Ishikawa (cell line): Measurements from ENCODE around the gene VAV3.

Experiments
- CEBPB ChIP-seq: IDR thresholded peaks from 2 replicates; pipeline ENCODE4 v1.6.1; 2012
- EGR1 ChIP-seq: IDR thresholded peaks from 2 replicates; pipeline ENCODE4 v1.6.1; 2012
- EP300 ChIP-seq: IDR thresholded peaks from 2 replicates; pipeline ENCODE4 v1.6.1; 2012; ENCODE audit warnings: borderline replicate concordance
- ZBTB7A ChIP-seq: IDR thresholded peaks from 2 replicates; pipeline ENCODE4 v1.6.1; 2012; ENCODE audit warnings: low read depth
- TF ChIP-seq, protein P1 (sequence below): IDR thresholded peaks from 2 replicates; pipeline ENCODE4 v1.6.1; 2012; ENCODE audit warnings: low read depth, mild to moderate bottlenecking
- TF ChIP-seq, protein P2 (sequence below): IDR thresholded peaks from 2 replicates; pipeline ENCODE4 v1.6.1; 2012

DNA sequence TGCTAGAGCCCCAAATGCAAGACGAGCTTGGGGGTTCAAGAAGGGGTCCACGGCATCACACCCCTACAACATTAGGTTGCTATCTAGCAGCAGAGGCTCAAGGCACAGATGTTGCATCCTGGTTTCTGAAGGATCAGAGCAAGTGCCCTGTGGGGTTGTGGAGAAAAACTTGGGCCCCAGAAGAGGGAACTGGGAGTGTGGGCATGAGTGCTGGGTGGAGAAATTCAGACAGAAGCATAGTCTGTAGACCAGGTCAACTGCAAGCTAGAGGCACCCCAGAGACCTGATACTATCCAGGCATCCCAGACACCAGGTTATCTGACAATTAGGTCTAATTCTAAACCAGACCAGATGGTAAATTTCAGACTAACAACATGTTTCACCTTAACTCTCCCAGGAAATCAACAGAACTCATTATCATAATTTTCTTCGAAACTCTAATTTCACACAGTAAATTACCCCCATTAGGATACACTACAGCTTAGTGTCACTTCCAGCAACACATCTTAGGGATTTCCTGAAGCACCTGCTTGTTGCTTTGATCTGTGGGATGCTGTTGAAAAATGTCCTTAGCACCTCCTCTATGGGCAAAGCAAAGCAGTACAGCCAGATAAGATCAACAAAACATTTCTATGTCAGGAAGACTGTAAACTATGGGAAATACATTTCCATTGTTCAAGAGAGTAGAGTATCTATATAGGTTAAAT, 179.3 kb downstream of the VAV3 start:
- TF ChIP-seq ZBTB7A (no peak), CEBPB (no peak), EP300 (no peak), EGR1 (no peak)
- TF ChIP-seq, protein P1, sequence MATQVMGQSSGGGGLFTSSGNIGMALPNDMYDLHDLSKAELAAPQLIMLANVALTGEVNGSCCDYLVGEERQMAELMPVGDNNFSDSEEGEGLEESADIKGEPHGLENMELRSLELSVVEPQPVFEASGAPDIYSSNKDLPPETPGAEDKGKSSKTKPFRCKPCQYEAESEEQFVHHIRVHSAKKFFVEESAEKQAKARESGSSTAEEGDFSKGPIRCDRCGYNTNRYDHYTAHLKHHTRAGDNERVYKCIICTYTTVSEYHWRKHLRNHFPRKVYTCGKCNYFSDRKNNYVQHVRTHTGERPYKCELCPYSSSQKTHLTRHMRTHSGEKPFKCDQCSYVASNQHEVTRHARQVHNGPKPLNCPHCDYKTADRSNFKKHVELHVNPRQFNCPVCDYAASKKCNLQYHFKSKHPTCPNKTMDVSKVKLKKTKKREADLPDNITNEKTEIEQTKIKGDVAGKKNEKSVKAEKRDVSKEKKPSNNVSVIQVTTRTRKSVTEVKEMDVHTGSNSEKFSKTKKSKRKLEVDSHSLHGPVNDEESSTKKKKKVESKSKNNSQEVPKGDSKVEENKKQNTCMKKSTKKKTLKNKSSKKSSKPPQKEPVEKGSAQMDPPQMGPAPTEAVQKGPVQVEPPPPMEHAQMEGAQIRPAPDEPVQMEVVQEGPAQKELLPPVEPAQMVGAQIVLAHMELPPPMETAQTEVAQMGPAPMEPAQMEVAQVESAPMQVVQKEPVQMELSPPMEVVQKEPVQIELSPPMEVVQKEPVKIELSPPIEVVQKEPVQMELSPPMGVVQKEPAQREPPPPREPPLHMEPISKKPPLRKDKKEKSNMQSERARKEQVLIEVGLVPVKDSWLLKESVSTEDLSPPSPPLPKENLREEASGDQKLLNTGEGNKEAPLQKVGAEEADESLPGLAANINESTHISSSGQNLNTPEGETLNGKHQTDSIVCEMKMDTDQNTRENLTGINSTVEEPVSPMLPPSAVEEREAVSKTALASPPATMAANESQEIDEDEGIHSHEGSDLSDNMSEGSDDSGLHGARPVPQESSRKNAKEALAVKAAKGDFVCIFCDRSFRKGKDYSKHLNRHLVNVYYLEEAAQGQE: no peak
- TF ChIP-seq, protein P2, sequence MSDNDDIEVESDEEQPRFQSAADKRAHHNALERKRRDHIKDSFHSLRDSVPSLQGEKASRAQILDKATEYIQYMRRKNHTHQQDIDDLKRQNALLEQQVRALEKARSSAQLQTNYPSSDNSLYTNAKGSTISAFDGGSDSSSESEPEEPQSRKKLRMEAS: no peak
